HG03520 (cell line): Measurements from ENCODE around the gene EPN3.

Source experiments
- ATAC-seq: cut with Tn5 transposase; IDR thresholded peaks from one replicate; pipeline ENCODE4 v1.9.1; 2021; ENCODE audit warnings: mild to moderate bottlenecking, moderate library complexity; ENCODE audit not compliant: unreplicated experiment

EPN3 gene

GRCh38 chr17:50508573-50509460 lies 23.7 kb upstream of the EPN3 start:
- ATAC-seq, result no peak

DNA sequence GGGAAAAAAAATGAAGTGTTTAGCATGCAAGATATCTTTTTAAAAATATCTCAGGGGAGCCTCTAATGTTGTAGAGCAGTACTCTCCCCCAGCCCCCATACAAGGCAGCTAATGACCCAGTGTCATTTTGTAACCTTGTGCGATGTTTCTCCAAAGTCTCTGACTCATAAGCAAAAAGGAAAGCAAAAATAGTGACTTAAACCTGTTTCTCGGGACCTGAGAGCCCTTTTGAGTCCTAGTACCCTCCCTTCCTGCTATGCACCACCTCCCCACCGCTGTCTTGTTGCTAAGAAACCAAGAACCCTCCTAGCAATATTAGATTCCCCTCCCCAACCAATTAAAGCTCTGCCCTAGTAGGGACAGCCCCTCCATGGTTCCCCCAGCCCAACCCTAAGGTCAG lies 21.5 kb upstream of the EPN3 start:
- ATAC-seq, result peak; percentile 74

GRCh38 chr17:50513495-50513894 lies 19.0 kb upstream of the EPN3 start:
- no peak for ATAC-seq

DNA sequence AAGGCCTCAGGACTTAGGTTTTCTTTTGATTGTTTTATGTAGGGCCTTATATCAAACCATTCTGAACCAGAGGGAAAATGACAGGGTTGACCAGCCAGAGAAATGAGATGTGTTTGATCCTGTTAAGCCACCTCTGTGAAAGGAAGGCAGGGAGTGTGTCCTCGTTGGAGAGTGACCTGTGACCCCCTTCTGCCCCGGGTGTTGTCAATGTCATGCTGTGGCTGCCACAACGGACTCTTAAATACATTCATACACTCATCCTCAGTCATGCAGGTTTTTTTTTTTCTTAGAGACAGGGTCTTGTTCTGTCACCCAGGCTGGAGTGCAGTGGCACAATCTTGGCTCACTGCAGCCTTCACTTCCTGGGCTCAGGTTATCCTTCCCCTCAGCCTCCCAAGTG lies 18.1 kb upstream of the EPN3 start:
- ATAC-seq, result no peak

GRCh38 chr17:50514936-50515702 lies 17.4 kb upstream of the EPN3 start:
- ATAC-seq, result no peak

GRCh38 chr17:50517011-50517410 lies 15.5 kb upstream of the EPN3 start:
- no peak for ATAC-seq

- no peak for ATAC-seq
Measured at GRCh38 chr17:50517504-50518383, 14.8 kb upstream of the EPN3 start.

- ATAC-seq, result no peak
Measured at GRCh38 chr17:50518384-50519023, 14.0 kb upstream of the EPN3 start.

GRCh38 chr17:50519141-50519834 lies 13.2 kb upstream of the EPN3 start:
- ATAC-seq, result no peak

DNA sequence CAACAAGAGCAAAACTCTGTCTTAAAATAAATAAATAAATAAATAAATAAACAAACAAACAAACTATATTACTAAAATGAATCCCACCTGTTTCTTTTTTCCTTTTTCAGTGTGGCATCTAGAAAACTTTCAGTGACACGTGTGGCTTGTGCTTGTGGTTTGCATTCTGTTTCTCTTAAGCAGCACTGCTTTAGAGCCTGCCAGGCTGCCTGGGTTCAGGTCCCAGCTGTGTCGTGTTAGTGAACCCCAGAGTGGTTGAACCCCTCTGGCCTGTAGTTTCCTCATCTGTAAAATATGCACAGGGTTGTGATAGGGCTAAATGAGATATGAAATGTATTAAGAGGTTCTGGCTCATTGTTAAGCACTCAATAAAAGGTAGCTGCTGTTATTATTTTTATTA lies 12.1 kb upstream of the EPN3 start:
- ATAC-seq, result no peak

DNA sequence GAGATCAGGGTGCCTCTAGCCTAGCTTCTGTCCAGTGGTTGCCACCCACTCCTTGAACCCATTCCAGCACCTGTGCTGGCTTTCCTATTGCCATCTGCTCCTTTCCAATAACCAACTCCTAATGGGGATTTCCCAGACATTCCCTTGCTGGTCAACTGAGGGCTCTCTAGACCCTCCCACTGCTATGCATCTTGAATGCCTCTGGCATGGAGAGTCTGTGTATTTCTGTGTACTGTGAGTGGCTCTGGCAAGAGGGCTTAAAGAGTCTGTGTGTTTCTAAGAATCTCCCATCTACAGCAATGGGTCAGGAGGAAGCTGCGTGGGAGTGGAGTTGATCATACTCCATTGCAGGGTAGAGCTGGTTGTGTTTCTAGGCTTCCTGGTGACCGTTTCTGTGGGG lies 11.0 kb upstream of the EPN3 start:
- no peak for ATAC-seq

- no peak for ATAC-seq
Measured at GRCh38 chr17:50522766-50523165, 9.8 kb upstream of the EPN3 start.

DNA sequence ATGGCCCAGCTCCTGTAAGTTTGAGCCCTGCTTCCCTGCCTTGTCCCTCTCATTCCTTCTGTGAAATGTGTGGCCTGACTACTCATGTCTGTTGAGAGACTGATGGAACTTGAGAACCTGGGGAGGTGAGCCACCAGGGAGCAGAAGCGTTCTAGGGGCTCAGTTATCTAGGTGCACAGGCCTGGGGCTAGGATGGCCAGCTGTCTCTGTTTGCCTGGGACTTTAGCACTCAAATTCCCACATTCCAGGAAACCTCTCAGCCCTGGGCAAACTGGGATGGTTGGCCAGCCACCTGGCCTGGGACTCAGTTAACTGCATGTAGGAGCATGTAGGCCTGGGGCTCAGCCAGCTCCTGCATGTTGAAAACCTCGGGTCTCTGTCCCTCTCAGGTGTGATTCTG lies 9.3 kb upstream of the EPN3 start:
- no peak for ATAC-seq

- ATAC-seq, result no peak
Measured at GRCh38 chr17:50524838-50525237, 7.7 kb upstream of the EPN3 start.

GRCh38 chr17:50527155-50527762 lies 5.3 kb upstream of the EPN3 start:
- ATAC-seq, result no peak

DNA sequence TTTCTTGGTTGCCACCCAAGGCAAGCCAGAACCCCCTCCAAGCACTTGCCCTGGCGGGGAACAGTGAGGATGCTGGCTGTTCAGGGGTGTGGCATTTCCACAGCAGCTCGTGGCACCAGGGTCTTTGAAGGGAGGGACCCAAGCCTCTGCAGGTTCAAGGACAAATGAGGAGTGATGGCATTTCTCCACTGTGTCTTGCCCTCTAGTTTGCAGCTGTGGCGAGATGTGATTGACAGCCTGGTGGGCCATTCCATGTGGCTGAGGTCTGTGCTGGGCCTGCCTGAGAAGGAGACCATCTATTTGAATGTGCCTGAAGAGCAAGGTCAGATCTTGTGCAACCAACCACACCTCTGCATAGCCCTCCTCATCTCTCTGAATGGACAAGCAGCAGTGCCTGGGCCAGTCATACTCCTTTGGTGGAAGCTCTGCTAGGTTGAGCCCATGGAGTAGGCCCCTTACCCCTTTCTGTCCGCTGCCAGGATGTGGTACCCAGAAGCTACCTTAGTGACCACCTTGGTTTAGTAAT lies 4.5 kb upstream of the EPN3 start:
- ATAC-seq, result no peak

GRCh38 chr17:50529849-50530248 lies 2.7 kb upstream of the EPN3 start:
- no peak for ATAC-seq

DNA sequence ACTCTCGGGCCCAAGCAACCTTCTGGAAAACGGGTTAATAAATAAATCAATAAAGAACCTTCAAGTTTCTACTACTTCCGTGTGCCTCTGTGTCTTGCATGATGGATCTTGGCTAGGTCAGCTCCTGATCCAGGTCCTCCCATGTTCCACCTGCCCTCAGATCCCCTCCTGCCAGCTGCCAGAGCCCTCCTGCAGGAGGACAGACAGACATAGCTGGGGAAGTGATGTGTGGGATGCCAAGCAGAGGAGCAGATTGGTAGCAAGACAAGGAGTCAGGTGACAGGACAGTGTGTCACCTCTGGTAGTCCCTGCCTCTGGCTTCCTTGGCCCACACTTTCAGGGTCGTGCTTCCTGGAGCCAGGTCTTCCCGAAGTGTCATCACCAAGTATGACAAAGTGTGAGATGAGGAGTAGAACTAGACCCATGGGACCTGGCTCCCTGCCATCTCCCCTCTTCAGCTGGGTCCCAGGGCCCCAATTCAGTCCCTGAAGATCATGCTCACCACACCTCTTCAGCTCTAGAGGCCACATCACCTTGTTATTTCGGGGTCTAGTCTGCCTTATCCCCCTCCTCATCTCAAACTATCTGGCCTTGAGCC lies 1.0 kb upstream of the EPN3 start:
- ATAC-seq, result no peak

- no peak for ATAC-seq
Measured at GRCh38 chr17:50533185-50533584, 650 bp downstream of the EPN3 start.
